Measurements from ENCODE around the gene LLGL2.
A peak's percentile ranks its signal among the peaks of the same experiment; 100 is the strongest.

LLGL2 gene

DNA sequence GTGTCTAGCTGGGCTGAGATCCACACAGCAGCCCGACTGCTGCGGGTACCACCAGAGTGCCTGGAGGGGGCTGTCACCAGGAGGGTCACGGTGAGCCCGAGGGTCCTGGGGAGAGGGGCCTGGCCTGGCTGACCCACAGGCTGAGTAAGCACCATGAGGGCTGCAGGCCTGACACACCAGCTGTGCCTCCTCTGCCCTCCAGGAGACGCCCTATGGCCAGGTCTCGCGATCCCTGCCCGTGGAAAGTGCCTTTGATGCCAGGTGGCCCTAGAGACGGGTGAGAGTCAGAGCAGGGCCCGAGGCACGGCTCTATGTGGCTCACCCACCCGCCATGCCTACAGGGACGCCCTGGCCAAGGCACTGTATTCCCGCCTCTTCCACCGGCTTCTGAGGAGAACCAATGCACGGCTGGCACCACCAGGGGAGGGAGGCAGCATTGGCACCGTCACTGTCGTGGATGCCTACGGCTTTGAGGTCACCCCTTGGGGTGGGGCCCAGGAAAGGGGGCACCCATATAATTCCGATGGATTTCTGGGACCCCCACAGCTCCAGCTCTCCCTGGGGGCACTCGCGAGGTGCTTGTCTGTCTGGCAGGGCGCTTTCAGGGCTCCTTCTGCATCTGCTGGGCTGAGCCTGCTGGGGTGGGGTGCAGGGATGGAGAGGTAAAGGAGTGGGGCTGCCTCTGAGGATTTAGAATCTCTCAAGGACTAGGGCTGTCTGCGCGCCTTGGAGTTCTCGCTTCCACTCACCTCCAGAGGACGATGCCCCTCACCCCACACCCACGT, 69.2 kb downstream of the LLGL2 start:
- H3K36me3 ChIP-seq = peaks cover 26% of the 10 kb centered on the region
- TF ChIP-seq CTCF (IDR thresholded peaks at IDR 0.05) = no peak
- H3K4me3 ChIP-seq (ENCODE audit: low read depth in 1 of 2, low read length in 1 of 2) = no peak overlapping the region
- H3K27me3 ChIP-seq = no peaks in the 10 kb centered on the region
- no peaks in the 10 kb centered on the region for H3K9me3 ChIP-seq
- H3K4me1 ChIP-seq (ENCODE audit: control insufficient read depth in 1 of 2, insufficient read depth in 1 of 2, low read depth in 1 of 2, low read length in 1 of 2) = peaks cover 3 to 9% of the 10 kb centered on the region in 2 experiments
- no peak overlapping the region for H3K27ac ChIP-seq

DNA sequence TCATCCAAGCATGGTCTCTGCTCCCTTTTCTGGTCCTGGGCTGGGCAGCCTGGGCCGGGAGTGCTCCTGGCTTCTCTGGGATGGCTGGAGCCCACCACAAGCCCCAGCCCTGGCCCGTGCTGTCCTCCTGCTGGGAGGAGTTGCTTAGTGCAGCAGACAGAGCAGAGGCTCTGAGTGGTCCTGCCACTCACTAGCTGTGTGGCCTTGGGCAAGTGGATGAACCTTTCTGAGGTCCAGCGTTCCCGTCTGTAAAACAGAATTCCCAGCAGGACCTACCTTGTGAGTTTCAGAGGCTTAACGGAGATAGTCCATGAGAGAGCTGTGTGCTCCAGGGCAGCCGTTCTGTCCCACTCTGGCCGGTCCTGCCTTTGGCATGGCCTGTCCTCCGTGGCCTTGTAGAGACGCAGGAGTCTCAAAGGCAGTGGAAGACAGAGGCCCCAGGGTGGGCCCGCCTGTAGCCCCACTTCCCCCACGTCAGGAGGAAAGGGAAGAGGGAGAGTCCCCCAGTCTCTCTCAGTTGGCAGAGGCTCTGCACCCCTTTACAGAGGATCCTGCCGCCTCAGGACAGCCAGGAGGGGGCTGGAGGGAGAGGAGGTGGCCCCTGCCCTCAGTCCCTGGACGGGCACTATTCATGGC, 69.9 kb downstream of the LLGL2 start:
- Histone ChIP-seq H3K9me3 (no peaks in the 10 kb centered on the region), H3K27ac (no peak overlapping the region), H3K27me3 (no peaks in the 10 kb centered on the region), H3K4me1 (ENCODE audit: control insufficient read depth in 1 of 2, insufficient read depth in 1 of 2, low read depth in 1 of 2, low read length in 1 of 2) (peaks cover 0 to 2% of the 10 kb centered on the region in 2 experiments), H3K4me3 (ENCODE audit: low read depth in 1 of 2, low read length in 1 of 2) (no peak overlapping the region), H3K36me3 (peaks cover 26% of the 10 kb centered on the region)
- no peak for TF ChIP-seq CTCF (IDR thresholded peaks at IDR 0.05)

- H3K9me3 ChIP-seq = no peaks in the 10 kb centered on the region
- H3K4me1 ChIP-seq (ENCODE audit: control insufficient read depth in 1 of 2, insufficient read depth in 1 of 2, low read depth in 1 of 2, low read length in 1 of 2) = no peaks in the 10 kb centered on the region
- H3K36me3 ChIP-seq = peaks cover 26% of the 10 kb centered on the region
- no peak overlapping the region for H3K27ac ChIP-seq
- TF ChIP-seq CTCF (IDR thresholded peaks at IDR 0.05) = no peak
- H3K4me3 ChIP-seq (ENCODE audit: low read depth in 1 of 2, low read length in 1 of 2) = no peak overlapping the region
- H3K27me3 ChIP-seq = no peaks in the 10 kb centered on the region
These were observed 70.4 kb downstream of the LLGL2 start for GRCh38 chr17:75595920-75596313.

DNA sequence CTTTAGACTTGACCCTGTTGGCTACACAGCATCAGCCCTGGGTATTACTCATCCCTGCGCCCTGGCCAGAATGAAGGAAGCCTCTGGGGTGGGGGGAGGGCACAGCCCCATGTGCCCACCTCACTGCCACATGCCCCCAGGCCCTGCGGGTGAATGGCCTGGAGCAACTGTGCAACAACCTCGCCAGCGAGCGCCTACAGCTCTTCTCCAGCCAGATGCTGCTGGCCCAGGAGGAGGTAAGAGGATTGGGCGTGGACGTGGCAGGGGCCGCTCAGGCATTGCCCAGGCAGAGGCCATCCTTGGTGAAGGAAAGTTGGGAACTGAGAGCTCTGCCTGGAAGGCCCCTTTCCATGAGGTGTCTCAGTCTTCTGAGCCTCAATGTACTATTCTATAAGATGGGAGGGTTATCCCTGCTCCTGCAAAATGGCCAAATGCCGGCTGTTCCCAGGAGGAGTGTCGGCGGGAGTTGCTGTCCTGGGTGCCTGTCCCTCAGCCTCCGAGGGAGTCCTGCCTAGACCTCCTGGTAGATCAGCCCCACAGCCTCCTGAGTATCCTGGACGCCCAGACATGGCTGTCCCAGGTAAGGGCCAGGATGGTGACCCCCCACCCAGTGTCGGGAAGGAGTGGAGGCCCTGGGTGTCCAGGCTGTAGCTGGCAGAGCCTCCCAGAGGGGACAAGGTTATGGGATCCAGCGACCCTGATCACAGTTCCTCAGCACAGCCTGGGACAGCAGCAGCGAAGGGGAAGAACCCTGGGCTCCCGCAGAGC, 71.0 kb downstream of the LLGL2 start:
- H3K4me3 ChIP-seq (ENCODE audit: low read depth in 1 of 2, low read length in 1 of 2) = no peak overlapping the region
- H3K9me3 ChIP-seq = no peaks in the 10 kb centered on the region
- no peaks in the 10 kb centered on the region for H3K27me3 ChIP-seq
- TF ChIP-seq CTCF (IDR thresholded peaks at IDR 0.05) = no peak
- no peak overlapping the region for H3K27ac ChIP-seq
- peaks cover 29% of the 10 kb centered on the region for H3K36me3 ChIP-seq
- H3K4me1 ChIP-seq (ENCODE audit: control insufficient read depth in 1 of 2, insufficient read depth in 1 of 2, low read depth in 1 of 2, low read length in 1 of 2) = no peaks in the 10 kb centered on the region

GRCh38 chr17:75601057-75601987, 75.8 kb downstream of the LLGL2 start:
- H3K4me3 ChIP-seq (ENCODE audit: low read depth in 1 of 2, low read length in 1 of 2) = no peak overlapping the region
- no peaks in the 10 kb centered on the region for H3K4me1 ChIP-seq (ENCODE audit: control insufficient read depth in 1 of 2, insufficient read depth in 1 of 2, low read depth in 1 of 2, low read length in 1 of 2)
- peak; percentile 79 for TF ChIP-seq CTCF (IDR thresholded peaks at IDR 0.05)
- H3K36me3 ChIP-seq = peaks cover 35% of the 10 kb centered on the region
- H3K27ac ChIP-seq = no peak overlapping the region
- H3K9me3 ChIP-seq = no peaks in the 10 kb centered on the region
- no peaks in the 10 kb centered on the region for H3K27me3 ChIP-seq
